ENCODE results near the gene MAN2B2. TPM values are rescaled to one million over a fixed set of nuclear protein-coding genes. Genes with fewer than 3 reads are reported as not detected.
A peak's percentile ranks its signal among the peaks of the same experiment; 100 is the strongest.

Gene MAN2B2
- total and polyA plus RNA-seq, 9 of the 15 experiments (the other 6 are each of a cell fraction or from before 2014, with no cell fraction given): 0.21 to 8.8 (median 3.7) TPM

DNA sequence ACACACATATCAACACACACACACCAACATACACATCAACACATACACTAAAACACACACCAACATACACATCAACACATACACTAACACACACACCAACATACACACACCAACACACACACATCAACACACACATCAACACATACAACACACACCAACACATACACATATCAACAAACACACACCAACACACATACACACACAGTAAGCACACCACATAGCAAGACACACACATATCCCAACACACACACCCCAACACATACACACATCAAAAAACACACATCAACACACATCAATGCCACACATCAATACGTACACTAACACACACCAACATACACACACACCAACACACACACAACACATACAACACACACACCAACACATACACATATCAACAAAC lies 40.9 kb upstream of the MAN2B2 start (continued):
- TF ChIP-seq MAX (CRISPR knock-in tag; IDR thresholded peaks at IDR 0.05) (no peak), YY1 (IDR thresholded peaks at IDR 0.05; ENCODE audit: borderline replicate concordance in 1 of 3, control insufficient read depth in 1 of 3, extremely low read depth in 1 of 3, insufficient read depth in 3 of 3, insufficient read length in 1 of 3, insufficient replicate concordance in 2 of 3, low read depth in 1 of 3, low read length in 2 of 3) (no peak), NFRKB (IDR thresholded peaks at IDR 0.05; ENCODE audit: low read depth) (no peak), E2F6 (IDR thresholded peaks at IDR 0.05; ENCODE audit: borderline replicate concordance in 1 of 2, extremely low read depth in 1 of 2, insufficient read depth in 1 of 2, insufficient read length in 1 of 2, low read depth in 1 of 2, low read length in 1 of 2, poor library complexity in 1 of 2, severe bottlenecking in 1 of 2) (no peak), ZKSCAN8 (CRISPR knock-in tag; IDR thresholded peaks at IDR 0.05) (no peak), ZFP1 (CRISPR knock-in tag; IDR thresholded peaks at IDR 0.05) (no peak), JUNB (CRISPR knock-in tag; conservative IDR thresholded peaks at IDR 0.05) (no peak), CEBPZ (IDR thresholded peaks at IDR 0.05; ENCODE audit: borderline replicate concordance, low read depth, low read length) (no peak), ELF4 (CRISPR knock-in tag; IDR thresholded peaks at IDR 0.05) (0 out of 2 replicates have a peak, but pooled peaks have one; percentile 17), ZNF212 (CRISPR knock-in tag; IDR thresholded peaks at IDR 0.05) (no peak), MYBL2 (IDR thresholded peaks at IDR 0.05; ENCODE audit: low read depth) (peak; percentile 7; the same call in 1 of the 2 replicates), MYBL2 (CRISPR knock-in tag; IDR thresholded peaks at IDR 0.05; ENCODE audit: borderline replicate concordance) (no peak), ZNF384 (IDR thresholded peaks at IDR 0.05; ENCODE audit: low read depth, low read length) (no peak), MAFG (tag; conservative IDR thresholded peaks at IDR 0.05) (no peak), ZNF695 (CRISPR knock-in tag; IDR thresholded peaks at IDR 0.05) (no peak), NONO (IDR thresholded peaks at IDR 0.05; ENCODE audit: low read depth in 2 of 2, low read length in 1 of 2) (no peak), PCBP2 (IDR thresholded peaks at IDR 0.05; ENCODE audit: low read depth, low read length, poor library complexity, severe bottlenecking) (no peak), TSC22D4 (tag; IDR thresholded peaks at IDR 0.05) (peak; percentile 70; the same call in 1 of the 2 replicates), CREBBP (IDR thresholded peaks at IDR 0.05; ENCODE audit: low read depth, low read length) (no peak)
- TF ChIP-seq, protein P1, sequence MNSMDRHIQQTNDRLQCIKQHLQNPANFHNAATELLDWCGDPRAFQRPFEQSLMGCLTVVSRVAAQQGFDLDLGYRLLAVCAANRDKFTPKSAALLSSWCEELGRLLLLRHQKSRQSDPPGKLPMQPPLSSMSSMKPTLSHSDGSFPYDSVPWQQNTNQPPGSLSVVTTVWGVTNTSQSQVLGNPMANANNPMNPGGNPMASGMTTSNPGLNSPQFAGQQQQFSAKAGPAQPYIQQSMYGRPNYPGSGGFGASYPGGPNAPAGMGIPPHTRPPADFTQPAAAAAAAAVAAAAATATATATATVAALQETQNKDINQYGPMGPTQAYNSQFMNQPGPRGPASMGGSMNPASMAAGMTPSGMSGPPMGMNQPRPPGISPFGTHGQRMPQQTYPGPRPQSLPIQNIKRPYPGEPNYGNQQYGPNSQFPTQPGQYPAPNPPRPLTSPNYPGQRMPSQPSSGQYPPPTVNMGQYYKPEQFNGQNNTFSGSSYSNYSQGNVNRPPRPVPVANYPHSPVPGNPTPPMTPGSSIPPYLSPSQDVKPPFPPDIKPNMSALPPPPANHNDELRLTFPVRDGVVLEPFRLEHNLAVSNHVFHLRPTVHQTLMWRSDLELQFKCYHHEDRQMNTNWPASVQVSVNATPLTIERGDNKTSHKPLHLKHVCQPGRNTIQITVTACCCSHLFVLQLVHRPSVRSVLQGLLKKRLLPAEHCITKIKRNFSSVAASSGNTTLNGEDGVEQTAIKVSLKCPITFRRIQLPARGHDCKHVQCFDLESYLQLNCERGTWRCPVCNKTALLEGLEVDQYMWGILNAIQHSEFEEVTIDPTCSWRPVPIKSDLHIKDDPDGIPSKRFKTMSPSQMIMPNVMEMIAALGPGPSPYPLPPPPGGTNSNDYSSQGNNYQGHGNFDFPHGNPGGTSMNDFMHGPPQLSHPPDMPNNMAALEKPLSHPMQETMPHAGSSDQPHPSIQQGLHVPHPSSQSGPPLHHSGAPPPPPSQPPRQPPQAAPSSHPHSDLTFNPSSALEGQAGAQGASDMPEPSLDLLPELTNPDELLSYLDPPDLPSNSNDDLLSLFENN (IDR thresholded peaks at IDR 0.05; ENCODE audit: low read depth in 2 of 2, low read length in 2 of 2): no peak

Measured in K562 (cell line).